CD4-positive, alpha-beta T cell (primary cell): ENCODE results near the gene ASIC4. TPM values are rescaled to one million over a fixed set of nuclear protein-coding genes. Genes with fewer than 3 reads are reported as not detected.

Source experiments
- ATAC-seq: fragments of 200-7000 bp; cut with Tn5 transposase; one replicate; pipeline ENCODE4 v1.10.0; 2022; ENCODE audit warnings: mild to moderate bottlenecking; ENCODE audit not compliant: poor library complexity
- CTCF ChIA-PET: fragments of 350-600 bp; sonication (Branson Sonifier 250); formaldehyde crosslinking; loops from one replicate; lab custom pipeline; 2021; ENCODE audit warnings: antibody characterized with exemption, inconsistent platforms; lab: Charles Lee
- POLR2A ChIA-PET: fragments of 350-600 bp; sonication (Branson Sonifier 250); formaldehyde crosslinking; loops from one replicate; lab custom pipeline; 2021; ENCODE audit warnings: antibody characterized with exemption, inconsistent platforms; lab: Charles Lee
- DNase-seq, 14 experiments: peaks; one replicate each; pipeline ENCODE4 v3.0.0-alpha.2; 2013 to 2020; ENCODE audit warnings: mixed read lengths in 2 of 14
- H3K27ac ChIP-seq, 2 donors: one replicate each; pipeline versions ENCODE4 v1.5.1 to v1.7.0; 2013; ENCODE audit warnings: low read length in 2 of 2, low read depth in 1 of 2, mild to moderate bottlenecking in 1 of 2
- H3K27me3 ChIP-seq, 2 experiments: 1 replicate in 1 of 2; 2 replicates in 1 of 2; pipeline versions ENCODE4 v1.6.1 to v1.7.0; 2013; ENCODE audit warnings: low read length in 2 of 2, control low read depth in 1 of 2, mild to moderate bottlenecking in 1 of 2, moderate library complexity in 1 of 2; ENCODE audit not compliant: insufficient read depth in 2 of 2, control insufficient read depth in 1 of 2
- H3K36me3 ChIP-seq: one replicate; pipeline ENCODE4 v1.6.1; 2013; ENCODE audit warnings: low read length, control low read depth; ENCODE audit not compliant: insufficient read depth
- H3K4me1 ChIP-seq: one replicate; pipeline ENCODE4 v1.6.1; 2013; ENCODE audit warnings: low read length, control low read depth; ENCODE audit not compliant: insufficient read depth
- H3K4me3 ChIP-seq: one replicate; pipeline ENCODE4 v1.5.1; 2013; ENCODE audit warnings: mild to moderate bottlenecking, low read length, moderate library complexity
- H3K9me3 ChIP-seq, 2 experiments: 1 replicate in 1 of 2; 2 replicates in 1 of 2; pipeline versions ENCODE4 v1.6.1 to v1.7.0; 2013; ENCODE audit warnings: low read length in 2 of 2, mild to moderate bottlenecking in 2 of 2, control low read depth in 1 of 2, moderate library complexity in 1 of 2; ENCODE audit not compliant: control insufficient read depth in 1 of 2, insufficient read depth in 1 of 2
- H3K27ac Mint-ChIP-seq: one replicate; pipeline ENCODE4 v1.8.0; 2020; ENCODE audit warnings: mixed read lengths
- H3K27me3 Mint-ChIP-seq: one replicate; pipeline ENCODE4 v1.8.0; 2021; ENCODE audit warnings: mixed read lengths
- H3K36me3 Mint-ChIP-seq: one replicate; pipeline ENCODE4 v1.8.0; 2021; ENCODE audit warnings: low read depth, mixed read lengths
- H3K4me1 Mint-ChIP-seq: one replicate; pipeline ENCODE4 v1.8.0; 2021; ENCODE audit warnings: low read depth, mixed read lengths
- H3K4me3 Mint-ChIP-seq: one replicate; pipeline ENCODE4 v1.8.0; 2020; ENCODE audit warnings: mild to moderate bottlenecking, mixed read lengths
- H3K9me3 Mint-ChIP-seq: one replicate; pipeline ENCODE4 v1.8.0; 2020; ENCODE audit warnings: mixed read lengths
- CTCF ChIP-seq: fragments of 200-600 bp; IDR thresholded peaks from one replicate; pipeline ENCODE4 v1.8.0; 2022; ENCODE audit warnings: antibody characterized with exemption, mild to moderate bottlenecking
- intact Hi-C, 2 experiments: fragments of 100-400 bp; cut with DNase I in 1 of 2; cut with micrococcal nuclease in 1 of 2; formaldehyde crosslinking; loops; one replicate each; pipeline versions ENCODE4 v1.15.1 to v1.9.0; 2023 to 2025; cut with DNase I, micrococcal nuclease
- total RNA-seq, 174 experiments: library from RNA in 2 of 174; stranded (reverse) in 2 of 174; gene quantifications; one replicate each; pipeline ENCODE4 v1.2.3 and lab custom pipeline; 2021 to 2026

ASIC4 gene
- total RNA-seq, 2 experiments from 2014 or later = 0.08 to 0.17 TPM

GRCh38 chr2:219497495-219498279 is 16.6 kb upstream of the ASIC4 start:
- TF ChIP-seq CTCF = no peak
- H3K27me3 Mint-ChIP-seq = peaks cover 57% of the 10 kb centered on the region
- peaks cover 0 to 6% of the 10 kb centered on the region in 2 experiments for H3K9me3 ChIP-seq
- H3K4me3 ChIP-seq = peak overlapping the region; percentile 91
- peaks cover 17% of the 10 kb centered on the region for H3K36me3 Mint-ChIP-seq
- H3K9me3 Mint-ChIP-seq = no peaks in the 10 kb centered on the region
- peaks cover 44% of the 10 kb centered on the region for H3K4me1 ChIP-seq
- H3K4me1 Mint-ChIP-seq = peaks cover 37% of the 10 kb centered on the region
- H3K4me3 Mint-ChIP-seq = peak overlapping the region; percentile 93
- H3K27me3 ChIP-seq = peaks cover 47 to 50% of the 10 kb centered on the region in 2 experiments
- ATAC-seq (no peak), DNase-seq (peak in 4 of 14 experiments; percentile 19 to 65 (median 48))
- no peak overlapping the region for H3K27ac Mint-ChIP-seq
- peaks cover 6% of the 10 kb centered on the region for H3K36me3 ChIP-seq
- intact Hi-C loops = no loop called here
- ChIA-PET CTCF (interaction anchor here (1.1 to 3.2 kb wide), 7 partner anchors 12 to 203 kb away, joined by 3 to 29 read pairs (median 8); partner anchors contain the start of gene DNPEP), POLR2A (interaction anchor here (0.6 to 2.2 kb wide), 9 partner anchors 12 to 248 kb away, joined by 3 to 15 read pairs (median 4); partner anchors contain the start of genes CHPF, DNPEP, SPEG and TMEM198)
- H3K27ac ChIP-seq = no peak overlapping the region

GRCh38 chr2:219498280-219499057 is 15.8 kb upstream of the ASIC4 start, which contains the start of gene GMPPA:
GMPPA (plus strand) TSS chr2:219498891; CDS start chr2:219499976, 1,085 bp downstream.
- Mint-ChIP-seq H3K27me3 (peaks cover 49% of the 10 kb centered on the region), H3K4me3 (peak within 1 kb of the TSS; percentile 93)
- no peak for TF ChIP-seq CTCF

GRCh38 chr2:219499058-219499307 is 15.3 kb upstream of the ASIC4 start:
- H3K27ac Mint-ChIP-seq = peak overlapping the region; percentile 63
- H3K27me3 ChIP-seq = peaks cover 36 to 37% of the 10 kb centered on the region in 2 experiments
- peak overlapping the region; percentile 91 for H3K4me3 ChIP-seq
- DNase-seq = no peak
- TF ChIP-seq CTCF = no peak
- no peaks in the 10 kb centered on the region for H3K9me3 Mint-ChIP-seq
- peaks cover 44% of the 10 kb centered on the region for H3K4me1 ChIP-seq
- no peak for ATAC-seq
- H3K4me3 Mint-ChIP-seq = peak overlapping the region; percentile 93
- peaks cover 0 to 6% of the 10 kb centered on the region in 2 experiments for H3K9me3 ChIP-seq
- H3K36me3 Mint-ChIP-seq = peaks cover 24% of the 10 kb centered on the region
- H3K27ac ChIP-seq = peak overlapping the region in 1 of 2 donors; percentile 45
- POLR2A ChIA-PET = interaction anchor here (0.7 to 2.2 kb wide), 8 partner anchors 13 to 249 kb away, joined by 3 to 15 read pairs (median 4); partner anchors contain the start of genes CHPF, DNPEP and TMEM198
- H3K27me3 Mint-ChIP-seq = peaks cover 44% of the 10 kb centered on the region
- peaks cover 37% of the 10 kb centered on the region for H3K4me1 Mint-ChIP-seq
- peaks cover 10% of the 10 kb centered on the region for H3K36me3 ChIP-seq
- CTCF ChIA-PET = interaction anchor here (0.7 to 2.2 kb wide), 4 partner anchors 11 to 98 kb away, joined by 4 to 15 read pairs (median 8); no protein-coding TSS in a partner anchor
- intact Hi-C loops = no loop called here

More at GRCh38 chr2:219498280-219499057, 15.8 kb upstream of the ASIC4 start, which contains the start of gene GMPPA:
- peaks cover 44% of the 10 kb centered on the region for H3K4me1 ChIP-seq
- H3K36me3 Mint-ChIP-seq = peaks cover 19% of the 10 kb centered on the region
- intact Hi-C loops = no loop called here
- peaks cover 37% of the 10 kb centered on the region for H3K4me1 Mint-ChIP-seq
- H3K4me3 ChIP-seq = peak within 1 kb of the TSS; percentile 91
- POLR2A ChIA-PET = interaction anchor here (0.6 to 2.2 kb wide), 11 partner anchors 12 to 249 kb away, joined by 3 to 15 read pairs (median 4); partner anchors contain the start of genes CHPF, DNPEP, SPEG and TMEM198
- DNase-seq (peak; percentile 82 to 97 (median 88)), ATAC-seq (peak; percentile 94)
- H3K9me3 Mint-ChIP-seq = no peaks in the 10 kb centered on the region
- peak within 1 kb of the TSS in 1 of 2 donors; percentile 45 for H3K27ac ChIP-seq
- CTCF ChIA-PET = interaction anchor here (0.7 to 2.2 kb wide), 4 partner anchors 12 to 99 kb away, joined by 4 to 15 read pairs (median 8); no protein-coding TSS in a partner anchor
- H3K9me3 ChIP-seq = peaks cover 0 to 6% of the 10 kb centered on the region in 2 experiments
- peaks cover 40 to 43% of the 10 kb centered on the region in 2 experiments for H3K27me3 ChIP-seq
- H3K27ac Mint-ChIP-seq = peak within 1 kb of the TSS; percentile 63
- peaks cover 9% of the 10 kb centered on the region for H3K36me3 ChIP-seq
